ENCODE data around the gene MVP.
A peak's percentile ranks its signal among the peaks of the same experiment; 100 is the strongest.

MVP gene

DNA sequence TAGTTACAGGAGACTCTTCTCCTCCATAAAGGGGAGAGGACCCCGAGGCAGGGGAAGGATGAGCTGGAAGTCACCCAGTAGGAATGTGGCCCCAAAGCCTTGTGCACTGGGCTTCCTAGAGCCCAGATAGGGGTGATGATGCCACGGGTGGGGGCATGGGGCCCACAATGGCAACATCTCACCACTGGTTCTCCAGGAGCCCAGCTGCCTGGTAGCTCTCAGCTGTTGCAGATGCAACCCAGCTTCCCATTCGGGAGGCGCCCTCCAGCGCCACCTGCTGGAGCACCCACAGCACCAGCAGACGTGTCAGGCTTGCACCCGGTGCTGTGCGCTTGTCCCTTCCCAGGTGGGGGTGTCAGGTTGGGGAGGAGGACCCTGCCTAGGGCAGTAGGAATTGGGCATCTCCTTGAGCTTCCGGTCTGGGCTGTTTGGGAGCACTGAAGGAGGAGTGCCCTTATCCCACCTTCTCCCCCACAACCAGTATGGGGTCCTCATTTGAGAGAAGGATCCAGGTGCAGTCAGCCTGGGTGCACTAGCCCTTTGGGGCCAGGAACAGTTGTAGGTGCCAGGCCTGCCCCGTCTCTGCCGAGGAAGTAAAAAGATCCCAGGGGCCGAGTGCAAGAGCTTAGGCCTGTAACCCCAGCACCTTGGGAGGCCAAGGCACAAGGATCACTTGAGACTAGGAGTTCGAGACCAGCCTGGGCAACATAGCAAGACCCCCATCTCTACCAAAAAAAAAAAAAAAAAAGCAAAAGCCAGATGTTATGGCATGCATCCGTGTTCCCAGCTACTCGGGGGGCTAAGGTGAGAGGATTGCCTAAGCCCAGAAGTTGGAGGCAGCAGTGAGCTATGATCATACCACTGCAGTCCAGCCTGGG, 28.4 kb downstream of the MVP start:
- H3K9ac ChIP-seq (ENCODE audit: low read length) = no peak overlapping the region
- TF ChIP-seq, protein P1, sequence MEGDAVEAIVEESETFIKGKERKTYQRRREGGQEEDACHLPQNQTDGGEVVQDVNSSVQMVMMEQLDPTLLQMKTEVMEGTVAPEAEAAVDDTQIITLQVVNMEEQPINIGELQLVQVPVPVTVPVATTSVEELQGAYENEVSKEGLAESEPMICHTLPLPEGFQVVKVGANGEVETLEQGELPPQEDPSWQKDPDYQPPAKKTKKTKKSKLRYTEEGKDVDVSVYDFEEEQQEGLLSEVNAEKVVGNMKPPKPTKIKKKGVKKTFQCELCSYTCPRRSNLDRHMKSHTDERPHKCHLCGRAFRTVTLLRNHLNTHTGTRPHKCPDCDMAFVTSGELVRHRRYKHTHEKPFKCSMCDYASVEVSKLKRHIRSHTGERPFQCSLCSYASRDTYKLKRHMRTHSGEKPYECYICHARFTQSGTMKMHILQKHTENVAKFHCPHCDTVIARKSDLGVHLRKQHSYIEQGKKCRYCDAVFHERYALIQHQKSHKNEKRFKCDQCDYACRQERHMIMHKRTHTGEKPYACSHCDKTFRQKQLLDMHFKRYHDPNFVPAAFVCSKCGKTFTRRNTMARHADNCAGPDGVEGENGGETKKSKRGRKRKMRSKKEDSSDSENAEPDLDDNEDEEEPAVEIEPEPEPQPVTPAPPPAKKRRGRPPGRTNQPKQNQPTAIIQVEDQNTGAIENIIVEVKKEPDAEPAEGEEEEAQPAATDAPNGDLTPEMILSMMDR (IDR thresholded peaks at IDR 0.05; ENCODE audit: low read depth, low read length) = peak; percentile 79
- no peak for TF ChIP-seq EZH2phosphoT487 (IDR thresholded peaks at IDR 0.05; ENCODE audit: low read depth)
- H3K9me3 ChIP-seq (ENCODE audit: insufficient read depth, low read length) = no peaks in the 10 kb centered on the region

DNA sequence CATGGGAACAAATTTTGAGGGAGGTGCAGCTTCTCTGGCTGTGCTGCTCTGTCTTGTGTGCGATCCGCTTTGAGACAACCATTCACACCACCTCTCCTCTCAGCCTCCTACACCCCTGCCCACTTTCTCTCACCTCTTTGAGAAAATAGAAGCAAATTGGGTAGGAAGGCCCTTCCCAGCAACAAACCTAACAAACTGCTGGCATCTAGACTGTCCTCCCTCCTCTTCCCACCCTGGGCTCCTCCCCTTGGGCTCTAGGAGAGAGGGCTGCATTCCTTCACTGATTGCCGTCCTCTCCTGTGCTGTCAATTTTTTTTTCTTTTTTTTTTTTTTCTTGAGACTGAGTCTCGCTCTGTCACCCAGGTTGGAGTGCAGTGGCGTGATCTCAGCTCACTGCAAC, 29.2 kb downstream of the MVP start:
- TF ChIP-seq, protein P1 (IDR thresholded peaks at IDR 0.05; ENCODE audit: low read depth, low read length) = no peak
- TF ChIP-seq EZH2phosphoT487 (IDR thresholded peaks at IDR 0.05; ENCODE audit: low read depth) = no peak
- Histone ChIP-seq H4K20me1 (ENCODE audit: insufficient read depth, low read length) (no peaks in the 10 kb centered on the region), H3K4me1 (ENCODE audit: low read length) (no peaks in the 10 kb centered on the region), H3K9me3 (ENCODE audit: insufficient read depth, low read length) (no peaks in the 10 kb centered on the region), H2AFZ (ENCODE audit: low read depth, low read length) (no peak overlapping the region), H3K4me2 (ENCODE audit: low read length) (no peak overlapping the region), H3K36me3 (replicated peaks; ENCODE audit: low read depth, low read length) (no peaks in the 10 kb centered on the region), H3K79me2 (ENCODE audit: low read length) (no peaks in the 10 kb centered on the region), H3K27me3 (ENCODE audit: low read depth, low read length) (no peaks in the 10 kb centered on the region), H3K27ac (ENCODE audit: low read length) (no peak overlapping the region), H3K9ac (ENCODE audit: low read length) (no peak overlapping the region), H3K4me3 (ENCODE audit: low read length) (no peak overlapping the region)

More for the DNA sequence above, 28.4 kb downstream of the MVP start:
- H3K4me1 ChIP-seq (ENCODE audit: low read length) = no peaks in the 10 kb centered on the region
- no peak overlapping the region for H3K4me2 ChIP-seq (ENCODE audit: low read length)
- no peaks in the 10 kb centered on the region for H3K36me3 ChIP-seq (replicated peaks; ENCODE audit: low read depth, low read length)
- no peak overlapping the region for H2AFZ ChIP-seq (ENCODE audit: low read depth, low read length)
- H4K20me1 ChIP-seq (ENCODE audit: insufficient read depth, low read length) = no peaks in the 10 kb centered on the region
- H3K79me2 ChIP-seq (ENCODE audit: low read length) = no peaks in the 10 kb centered on the region
- no peak overlapping the region for H3K27ac ChIP-seq (ENCODE audit: low read length)
- H3K27me3 ChIP-seq (ENCODE audit: low read depth, low read length) = no peaks in the 10 kb centered on the region
- H3K4me3 ChIP-seq (ENCODE audit: low read length) = no peak overlapping the region

DNA sequence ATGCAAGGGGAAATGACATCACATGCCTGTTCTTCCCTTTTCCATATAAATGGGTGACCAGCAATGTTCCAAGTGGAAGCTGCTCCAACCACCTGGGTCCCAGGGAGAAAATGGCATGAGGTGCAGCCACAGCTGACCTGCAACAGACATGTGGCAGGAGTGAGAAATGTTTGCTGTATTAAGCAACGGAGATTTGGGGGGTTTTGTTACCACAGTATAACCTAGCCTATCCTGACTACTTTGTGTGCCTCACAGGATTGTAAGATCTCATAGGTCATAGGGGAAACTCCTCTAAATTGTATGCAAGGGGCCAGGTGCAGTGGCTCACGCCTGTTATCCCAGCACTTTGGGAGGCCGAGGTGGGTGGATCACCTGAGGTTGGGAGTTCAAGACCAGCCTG, 30.7 kb downstream of the MVP start:
- H2AFZ ChIP-seq (ENCODE audit: low read depth, low read length) = no peak overlapping the region
- no peaks in the 10 kb centered on the region for H3K27me3 ChIP-seq (ENCODE audit: low read depth, low read length)
- no peaks in the 10 kb centered on the region for H3K4me1 ChIP-seq (ENCODE audit: low read length)
- no peak for TF ChIP-seq EZH2phosphoT487 (IDR thresholded peaks at IDR 0.05; ENCODE audit: low read depth)
- TF ChIP-seq, protein P1 (IDR thresholded peaks at IDR 0.05; ENCODE audit: low read depth, low read length) = no peak
- no peaks in the 10 kb centered on the region for H3K79me2 ChIP-seq (ENCODE audit: low read length)
- H3K27ac ChIP-seq (ENCODE audit: low read length) = no peak overlapping the region
- H4K20me1 ChIP-seq (ENCODE audit: insufficient read depth, low read length) = no peaks in the 10 kb centered on the region
- H3K9ac ChIP-seq (ENCODE audit: low read length) = no peak overlapping the region
- no peaks in the 10 kb centered on the region for H3K9me3 ChIP-seq (ENCODE audit: insufficient read depth, low read length)
- H3K4me2 ChIP-seq (ENCODE audit: low read length) = no peak overlapping the region
- H3K4me3 ChIP-seq (ENCODE audit: low read length) = no peak overlapping the region
- H3K36me3 ChIP-seq (replicated peaks; ENCODE audit: low read depth, low read length) = no peaks in the 10 kb centered on the region

DNA sequence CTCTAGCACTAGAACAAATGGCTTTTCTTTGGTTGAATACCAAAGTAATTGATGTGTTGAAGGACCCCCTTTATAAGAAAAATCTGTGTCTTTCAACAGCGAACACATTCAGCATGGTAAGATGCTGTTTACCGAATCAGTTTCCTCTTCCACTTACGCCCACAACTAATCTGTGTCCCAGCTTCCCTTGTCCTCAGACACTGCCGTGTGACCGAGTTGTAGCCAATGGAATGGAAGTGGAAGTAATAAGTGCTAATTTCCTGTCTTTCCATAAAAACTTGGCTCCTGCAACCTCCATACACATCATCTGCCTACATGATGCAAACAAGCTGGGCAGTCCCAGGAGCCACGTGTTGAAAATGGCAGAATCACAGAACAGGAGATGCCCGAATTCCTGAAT, 32.4 kb downstream of the MVP start:
- Histone ChIP-seq H3K9me3 (ENCODE audit: insufficient read depth, low read length) (no peaks in the 10 kb centered on the region), H3K79me2 (ENCODE audit: low read length) (no peaks in the 10 kb centered on the region), H3K9ac (ENCODE audit: low read length) (no peak overlapping the region), H3K4me2 (ENCODE audit: low read length) (no peak overlapping the region), H3K36me3 (replicated peaks; ENCODE audit: low read depth, low read length) (no peaks in the 10 kb centered on the region), H2AFZ (ENCODE audit: low read depth, low read length) (no peak overlapping the region), H3K4me1 (ENCODE audit: low read length) (no peaks in the 10 kb centered on the region), H3K27ac (ENCODE audit: low read length) (no peak overlapping the region), H3K4me3 (ENCODE audit: low read length) (no peak overlapping the region), H3K27me3 (ENCODE audit: low read depth, low read length) (no peaks in the 10 kb centered on the region), H4K20me1 (ENCODE audit: insufficient read depth, low read length) (no peaks in the 10 kb centered on the region)
- TF ChIP-seq, protein P1 (IDR thresholded peaks at IDR 0.05; ENCODE audit: low read depth, low read length) = no peak
- TF ChIP-seq EZH2phosphoT487 (IDR thresholded peaks at IDR 0.05; ENCODE audit: low read depth) = no peak
